Activated effector memory CD4-positive, alpha-beta T cell treated with anti-CD3 and anti-CD28 coated beads, Interleukin-2, amount 50 U/mL, for 16 hours (primary cell): Measurements from ENCODE around the gene RAET1G.
"Not testable (repeated sequence)": the region's sequence is repeated elsewhere in the genome, so short reads cannot be mapped to it uniquely, and the experiment has no call there.

Experiments
- DNase-seq: peaks from one replicate; pipeline ENCODE4 v3.0.0-alpha.2; 2020

The RAET1G gene

DNA sequence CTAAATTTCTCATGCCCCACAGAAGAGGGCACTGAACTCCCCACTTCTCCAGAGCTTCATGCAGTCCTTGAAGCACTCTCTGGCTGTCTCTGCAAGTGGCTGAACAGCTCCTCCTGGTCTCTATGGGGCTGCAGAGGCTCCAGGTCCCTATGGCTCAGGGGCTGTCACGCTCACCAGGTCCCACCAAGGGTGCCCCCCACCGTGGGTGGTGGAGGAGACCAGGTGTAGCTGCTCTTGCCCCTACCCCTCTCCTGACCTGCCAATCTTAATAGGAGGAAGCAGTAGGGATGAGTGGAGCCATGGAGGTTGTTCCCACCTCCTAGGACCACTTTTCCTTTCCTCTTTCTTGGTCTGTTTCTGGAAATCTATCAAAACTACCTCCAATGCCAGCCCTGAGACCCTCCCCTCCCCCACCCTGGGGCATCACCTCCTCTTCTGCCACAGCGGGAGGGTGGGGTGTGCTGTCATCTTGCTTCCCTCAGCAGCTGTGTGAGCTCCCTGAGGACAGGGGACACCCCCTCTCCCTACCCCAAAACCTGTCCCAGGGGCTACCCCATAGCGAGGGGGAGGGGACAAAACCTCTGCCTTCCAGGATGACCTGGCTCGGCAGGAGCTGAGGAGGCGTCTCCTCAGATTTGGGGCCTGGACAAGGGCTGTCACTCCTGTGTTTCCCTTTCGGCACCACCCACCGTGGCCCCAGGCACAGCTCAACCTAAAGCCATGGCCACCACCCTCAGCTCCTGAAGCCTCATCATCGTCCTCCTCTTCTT, 13.0 kb downstream of the RAET1G start:
- no peak for DNase-seq

DNA sequence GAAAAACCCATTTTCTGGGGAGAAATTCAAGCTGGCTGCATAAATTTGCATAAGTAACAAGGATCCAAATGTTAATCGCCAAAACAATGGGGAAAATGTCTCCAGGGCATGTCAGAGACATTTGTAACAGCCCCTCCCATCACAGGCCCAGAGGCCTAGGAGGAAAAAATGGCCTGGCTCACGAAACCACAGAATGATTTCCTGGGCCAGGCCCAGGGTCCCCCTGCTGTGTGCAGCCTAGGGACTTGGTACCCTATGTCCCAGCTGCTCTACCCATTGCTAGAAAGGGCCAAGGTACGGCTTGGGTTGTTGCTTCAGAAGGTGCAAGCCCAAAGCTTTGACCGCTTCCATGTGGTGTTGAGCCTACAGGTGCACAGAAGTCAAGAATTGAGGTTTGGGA, 14.4 kb downstream of the RAET1G start:
- not testable (repeated sequence) for DNase-seq

DNA sequence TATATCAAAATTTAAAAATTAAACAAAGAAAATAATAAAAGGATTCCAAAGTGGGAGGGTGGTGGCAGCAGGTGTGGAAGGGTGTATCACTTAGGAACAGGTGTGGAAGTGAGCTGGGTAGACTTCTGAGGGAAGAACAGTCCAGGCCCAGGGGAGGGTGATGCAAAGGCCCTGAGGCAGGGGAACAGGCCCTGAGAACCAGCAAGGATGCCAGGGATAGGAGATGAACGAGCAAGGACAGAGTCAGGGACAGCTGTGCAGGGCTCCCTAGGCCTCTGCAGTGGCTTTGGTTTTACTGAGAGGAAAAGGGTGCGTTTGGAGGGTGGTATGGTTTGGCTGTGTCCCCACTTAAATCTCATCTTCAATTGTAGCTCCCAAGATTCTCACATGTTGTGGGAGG, 15.6 kb downstream of the RAET1G start:
- DNase-seq = no peak

DNA sequence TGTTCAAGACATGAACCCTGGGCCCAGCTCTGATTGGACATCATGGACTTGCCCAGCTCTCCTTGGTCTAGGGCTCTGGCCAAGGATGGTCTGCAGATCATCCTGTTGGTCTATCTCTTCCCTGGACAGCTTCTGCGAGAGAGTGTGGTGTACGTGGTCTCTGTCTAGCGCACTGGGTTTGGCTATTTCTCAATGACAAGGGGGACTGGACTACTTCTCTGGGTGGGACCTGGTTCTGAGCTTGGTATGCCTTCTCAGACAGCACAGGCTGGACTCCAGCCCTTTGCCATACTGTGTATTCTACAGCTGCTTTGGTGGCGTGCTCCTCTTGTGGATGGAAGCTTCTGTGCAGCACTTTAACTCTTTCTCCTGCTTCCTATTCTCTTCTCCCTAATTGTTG, 16.5 kb downstream of the RAET1G start:
- DNase-seq = no peak

DNA sequence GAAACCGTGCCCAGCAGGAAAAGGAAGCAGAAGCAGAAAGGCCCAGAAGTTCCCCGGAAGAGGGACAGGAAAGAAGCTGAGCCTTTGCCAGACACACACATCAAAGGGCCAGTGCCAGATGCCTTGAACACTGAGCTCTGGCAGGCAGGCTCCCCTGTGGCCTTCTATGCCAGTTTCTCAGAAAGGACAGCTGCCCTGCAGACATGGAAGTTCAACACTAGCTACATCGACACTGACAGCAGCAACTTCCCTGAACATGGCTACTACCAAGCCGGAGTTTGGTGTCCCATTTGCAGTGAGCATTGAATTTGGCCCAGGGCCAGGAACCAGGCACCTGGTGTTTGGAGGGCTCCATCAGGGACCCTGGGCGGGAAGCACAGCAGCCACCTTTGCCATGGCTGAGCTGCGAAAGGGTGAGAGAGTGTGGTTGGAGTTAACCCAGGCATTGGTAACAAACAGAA, 17.0 kb downstream of the RAET1G start:
- DNase-seq = no peak

DNA sequence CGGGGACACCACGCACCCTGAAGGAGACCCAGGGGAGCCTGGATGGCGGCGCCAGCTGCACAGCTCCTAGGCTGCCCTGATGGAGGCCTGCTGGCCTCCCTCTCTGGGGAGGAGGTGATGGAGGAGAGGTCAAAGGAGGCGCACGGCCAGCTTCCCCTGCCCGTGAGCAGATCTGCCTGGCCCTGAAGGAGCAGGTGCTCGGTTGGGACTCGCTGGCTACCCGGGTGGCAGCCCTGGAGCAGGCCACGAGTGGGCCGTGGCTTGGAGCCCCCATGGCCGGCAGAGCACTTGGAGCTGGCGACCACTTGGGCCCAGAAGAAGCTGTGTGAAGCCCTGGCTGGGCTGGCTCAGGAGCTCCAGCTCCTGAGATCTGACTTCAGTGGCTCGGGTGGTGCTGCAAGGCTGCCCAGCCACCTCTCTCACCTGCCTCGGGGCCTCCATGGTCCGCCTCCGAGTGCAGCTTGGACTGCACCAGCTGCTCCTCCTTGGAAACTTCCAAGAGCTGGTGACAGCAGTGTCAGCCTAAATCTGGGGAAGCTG, 17.5 kb downstream of the RAET1G start:
- no peak for DNase-seq

DNA sequence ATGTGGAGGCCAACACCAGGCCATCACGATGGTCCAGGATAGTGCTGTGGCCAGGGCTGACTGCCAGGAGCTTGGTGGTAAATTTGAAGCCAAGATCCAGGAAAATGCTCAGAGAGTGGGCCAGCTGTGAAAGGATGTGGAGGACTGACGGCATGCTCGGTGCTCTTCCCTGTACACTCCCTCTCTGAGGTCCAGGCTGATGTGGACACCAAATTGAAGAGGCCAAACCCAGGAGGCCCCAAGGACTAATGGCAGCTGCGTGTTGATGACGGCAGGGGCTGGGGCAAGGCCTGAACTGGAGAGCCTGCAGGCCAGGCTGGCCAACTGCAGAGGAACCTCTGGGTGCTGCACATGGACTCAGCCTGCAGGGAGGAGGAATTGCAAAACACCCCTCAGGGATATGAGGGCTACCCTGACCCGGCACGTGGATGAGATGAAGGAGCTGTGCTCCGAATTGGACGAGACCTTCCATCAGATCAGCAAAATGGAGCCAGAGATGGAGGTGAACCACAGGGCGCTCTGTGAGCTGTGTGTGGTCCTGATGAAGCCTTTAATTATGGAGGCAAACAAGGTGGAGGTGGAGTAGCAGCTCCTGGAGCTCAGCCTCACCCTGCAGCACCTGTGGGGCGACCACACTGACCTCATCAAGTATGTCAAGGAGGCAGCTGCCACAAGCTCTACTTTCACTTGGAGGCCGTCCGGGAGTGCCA, 18.1 kb downstream of the RAET1G start:
- DNase-seq = no peak

DNA sequence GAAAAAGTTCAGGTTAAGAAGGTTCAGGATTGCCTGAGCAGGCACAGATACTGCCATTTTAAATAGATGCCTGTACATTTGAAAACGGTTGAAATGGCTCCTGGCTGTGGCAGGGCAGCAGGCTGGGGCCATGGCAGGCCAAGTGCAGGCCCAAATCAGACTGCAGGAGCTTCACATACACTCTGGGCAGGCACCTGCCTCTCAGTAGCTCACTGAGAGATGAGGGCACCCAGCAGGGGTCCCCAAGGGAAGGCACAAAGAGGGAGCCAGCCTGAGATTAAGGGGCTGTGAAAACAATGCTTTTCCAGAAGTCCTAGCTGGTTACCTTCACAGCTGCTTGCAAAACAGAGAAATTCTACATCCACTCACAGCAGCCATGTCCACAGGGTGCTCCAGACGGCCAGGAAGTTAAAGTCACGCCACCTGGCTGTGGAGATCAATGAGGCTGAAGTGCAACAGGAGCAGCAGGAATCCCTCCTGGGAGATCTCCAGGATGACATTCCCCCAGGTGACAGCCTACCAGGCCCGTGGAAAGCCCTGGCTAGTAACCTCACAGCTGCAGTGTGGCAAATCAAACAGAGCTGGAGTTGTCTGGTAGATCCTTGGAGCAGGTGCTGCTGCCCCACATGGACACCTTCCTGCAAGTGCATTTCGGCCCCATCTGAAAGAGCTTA, 18.8 kb downstream of the RAET1G start:
- no peak for DNase-seq

DNA sequence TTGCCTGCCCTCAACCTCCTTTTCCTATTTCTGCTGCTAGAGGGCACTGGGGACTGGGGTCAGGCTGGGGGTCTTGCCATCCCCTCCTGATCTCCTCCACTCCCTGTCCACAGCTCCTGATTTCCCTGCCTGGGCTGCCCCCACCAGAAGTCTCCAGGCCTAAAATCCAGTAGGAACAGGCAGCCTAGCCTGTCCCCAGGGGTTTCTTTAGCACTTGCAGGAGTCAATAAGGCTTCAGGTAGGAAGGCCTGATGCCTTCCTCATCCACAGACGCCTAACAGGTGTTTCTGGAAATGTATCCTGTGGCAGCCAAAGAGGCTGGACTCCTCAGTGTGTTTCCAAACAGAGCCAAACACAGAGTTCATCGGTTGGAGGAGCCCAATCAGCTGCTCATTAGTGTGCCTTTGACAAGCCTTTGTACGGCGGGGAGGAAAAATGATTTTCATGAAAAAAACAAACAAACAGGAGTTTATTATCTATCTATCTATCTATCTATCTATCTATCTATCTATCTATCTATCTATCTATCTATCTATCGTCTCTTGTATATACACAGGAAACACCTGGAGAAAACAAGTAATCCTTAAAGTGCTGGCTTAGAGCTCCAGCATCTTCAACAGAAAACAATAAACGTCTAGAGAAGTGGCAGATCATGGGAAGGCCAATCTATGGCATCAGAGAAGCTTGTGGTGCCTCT, 21.3 kb downstream of the RAET1G start:
- DNase-seq = no peak

DNA sequence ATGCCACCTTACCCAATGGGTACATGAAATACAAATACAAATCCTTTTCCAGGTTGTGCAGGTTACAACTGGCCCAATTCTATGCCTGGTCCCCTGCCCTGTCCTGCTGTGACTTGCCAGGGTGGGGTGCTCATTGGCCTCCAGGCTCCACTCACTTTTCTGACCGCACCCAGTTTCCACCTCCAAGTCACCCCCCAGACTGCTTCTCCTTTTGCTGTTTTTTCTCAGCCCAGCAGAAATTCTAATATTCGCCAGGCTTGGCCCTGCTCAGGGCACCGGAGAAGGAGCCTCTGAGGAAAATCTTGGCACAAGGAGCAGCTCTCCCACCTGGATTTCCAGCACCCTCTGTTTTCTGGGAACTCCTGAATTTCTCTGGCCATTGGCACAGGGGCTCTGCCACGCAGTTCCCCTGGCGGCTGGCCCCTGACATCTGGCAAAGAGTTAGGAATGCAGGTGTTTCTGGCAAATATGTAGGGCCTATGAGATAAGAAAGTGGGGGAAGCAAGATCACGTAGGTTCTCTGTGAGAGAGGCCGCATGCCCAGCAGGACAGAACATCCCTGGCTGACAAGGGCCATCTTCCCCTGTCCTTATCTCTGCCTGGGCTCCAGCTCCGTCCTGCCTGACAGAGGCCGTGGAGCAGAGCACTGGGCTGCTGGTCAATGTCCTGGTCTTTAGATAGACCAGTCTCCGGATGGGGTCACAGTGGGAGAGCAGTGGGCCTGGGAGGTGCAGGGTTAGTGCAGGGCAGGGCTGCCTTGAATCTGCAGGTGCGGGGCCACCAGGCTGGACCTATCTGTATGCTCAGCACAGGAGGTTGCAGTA, 22.1 kb downstream of the RAET1G start:
- DNase-seq = no peak

DNA sequence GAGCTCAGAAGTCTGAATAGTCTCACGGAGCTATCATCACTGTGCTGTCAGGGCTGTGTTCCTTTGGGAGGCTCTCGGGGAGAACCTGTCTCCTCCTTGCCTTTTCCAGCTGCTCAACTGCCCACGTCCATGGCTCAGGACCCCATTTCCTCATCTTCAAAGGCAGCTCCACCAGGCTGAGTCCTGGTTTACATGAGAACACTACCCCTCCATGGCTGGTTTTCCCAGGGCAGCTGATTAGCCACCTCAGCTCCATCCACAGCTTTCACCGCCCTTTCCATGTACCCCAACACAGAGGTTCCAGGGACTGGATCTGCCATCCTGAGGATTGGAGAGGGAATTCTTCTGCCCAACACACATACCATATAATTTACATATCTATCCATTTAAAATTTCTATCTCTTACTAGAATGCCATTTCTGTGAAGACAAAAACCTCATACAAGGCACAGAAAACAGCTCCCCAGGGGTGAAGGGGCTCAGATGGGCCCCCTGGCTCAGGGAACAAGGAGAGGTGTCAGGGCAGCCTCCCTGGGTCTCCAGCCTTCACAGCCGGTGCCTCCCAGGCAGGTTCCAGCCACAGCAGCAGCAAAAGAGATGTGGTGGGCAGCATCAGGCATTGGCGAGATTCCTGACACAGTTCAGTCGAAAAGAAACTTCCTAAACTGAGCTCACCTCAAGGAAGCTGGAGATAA, 22.8 kb downstream of the RAET1G start:
- DNase-seq = no peak

DNA sequence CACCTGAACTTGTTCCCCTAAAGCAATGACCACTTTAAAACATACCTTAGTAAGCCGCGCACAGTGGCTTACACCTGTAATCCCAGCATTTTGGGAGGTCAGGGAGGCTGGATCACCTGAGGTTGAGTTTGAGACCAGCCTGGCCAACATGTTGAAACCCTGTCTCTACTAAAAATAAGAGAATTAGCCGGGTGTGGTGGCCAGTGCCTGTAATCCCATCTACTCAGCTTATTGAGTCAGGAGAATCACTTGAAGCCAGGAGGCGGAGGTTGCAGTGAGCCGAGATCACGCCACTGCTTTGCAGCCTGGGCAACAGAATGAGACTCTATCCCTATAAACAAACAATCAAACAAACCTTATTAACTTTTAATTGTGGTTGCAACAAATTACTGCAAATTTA, 23.4 kb downstream of the RAET1G start:
- DNase-seq = no peak

DNA sequence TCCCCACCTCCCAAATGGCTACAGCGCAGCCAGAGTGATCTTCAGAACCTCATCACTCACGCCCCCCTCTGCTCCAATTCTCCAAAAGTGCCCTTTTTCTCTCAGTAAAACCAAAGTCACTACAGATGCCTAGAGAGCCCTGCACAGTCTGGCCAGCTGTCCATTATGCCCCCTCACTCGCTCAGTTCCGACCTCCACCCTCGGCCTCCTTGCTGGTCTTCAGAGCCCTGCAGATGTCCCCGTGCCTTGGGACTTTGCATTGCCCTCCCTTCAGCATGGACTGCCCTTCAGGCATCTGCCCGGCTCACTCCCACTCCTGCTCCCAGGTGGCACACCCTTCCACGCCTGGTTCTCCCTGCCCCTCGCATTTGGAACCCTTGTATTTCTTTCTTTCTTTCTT, 24.0 kb downstream of the RAET1G start:
- no peak for DNase-seq

DNA sequence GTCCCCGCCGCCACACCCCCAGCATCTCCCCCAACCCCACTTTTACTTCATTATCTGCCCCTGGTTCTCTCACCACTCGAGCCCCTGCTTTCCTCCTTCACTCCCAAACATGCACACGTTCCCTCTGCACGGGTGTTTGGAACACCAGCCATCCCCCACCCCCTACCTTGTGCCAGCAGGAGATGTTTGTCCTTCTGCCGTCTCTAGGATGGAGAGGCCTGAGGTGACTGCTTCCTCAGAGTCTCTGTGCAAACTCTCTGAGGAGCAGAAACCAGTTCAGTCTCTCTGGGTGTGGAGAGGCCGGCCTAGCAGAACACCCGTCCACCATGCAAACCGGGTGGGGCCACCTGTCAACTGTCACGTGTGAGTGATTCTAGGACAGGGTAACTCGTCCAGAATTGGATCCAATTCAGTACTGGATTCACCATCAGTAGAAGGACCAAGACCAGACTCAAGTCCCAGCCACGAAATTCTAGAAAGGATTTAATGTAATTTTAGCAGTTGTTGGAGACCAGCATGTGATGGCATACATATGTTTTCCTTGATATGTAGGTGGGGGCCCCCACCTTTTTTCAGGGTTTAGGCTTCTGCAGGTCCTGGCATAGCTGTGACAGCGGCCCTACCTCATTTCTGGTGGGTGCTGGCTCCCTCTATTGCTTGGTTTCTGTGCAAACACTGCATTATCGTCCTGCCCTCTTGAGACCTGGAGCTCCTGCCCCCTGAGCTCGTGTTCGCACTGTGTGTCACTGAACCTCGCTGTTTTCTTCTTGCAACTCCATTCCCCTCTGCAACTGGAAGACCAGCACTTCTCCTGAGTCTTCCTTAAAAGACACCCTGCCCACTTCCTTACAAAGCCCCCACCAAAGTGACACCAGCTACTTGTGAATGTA, 24.8 kb downstream of the RAET1G start, which contains the start of gene RAET1E:
RAET1E (minus strand) TSS at position 259 of the 890 bp plus-strand sequence. CDS start 7,212 bp downstream, outside the sequence.
- no peak for DNase-seq

DNA sequence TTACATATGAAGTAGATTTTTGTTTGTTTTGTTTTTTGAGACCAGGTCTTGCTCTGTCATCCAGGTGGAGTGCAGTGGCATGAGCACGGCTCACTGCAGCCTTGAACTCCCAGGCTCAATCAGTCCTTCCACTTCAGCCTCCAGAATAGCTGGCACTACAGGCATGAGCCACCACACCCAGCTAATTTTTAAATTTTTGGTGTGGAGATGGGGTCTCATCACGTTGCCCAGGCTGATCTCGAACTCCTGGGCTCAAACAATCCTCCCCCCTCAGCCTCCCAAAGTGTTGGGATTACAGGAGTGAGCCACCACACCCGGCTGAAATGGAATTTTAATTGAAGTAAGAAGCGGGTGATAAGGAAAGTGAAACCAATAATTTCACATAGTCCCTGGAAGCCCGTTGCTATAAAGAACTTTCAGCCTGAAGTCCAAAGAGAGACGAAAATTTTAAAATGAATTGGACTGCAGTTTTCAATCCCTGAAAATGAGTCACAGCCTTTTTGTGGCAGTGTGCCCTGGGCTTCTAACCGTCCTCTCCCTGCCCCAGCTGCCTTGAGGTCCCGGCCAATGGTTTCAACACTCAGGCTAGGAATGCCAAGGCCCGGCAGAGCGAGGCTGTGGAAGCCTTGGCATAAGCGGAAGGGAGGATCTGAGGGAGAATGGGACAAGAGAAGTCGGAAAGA, 25.8 kb downstream of the RAET1G start:
- DNase-seq = no peak

DNA sequence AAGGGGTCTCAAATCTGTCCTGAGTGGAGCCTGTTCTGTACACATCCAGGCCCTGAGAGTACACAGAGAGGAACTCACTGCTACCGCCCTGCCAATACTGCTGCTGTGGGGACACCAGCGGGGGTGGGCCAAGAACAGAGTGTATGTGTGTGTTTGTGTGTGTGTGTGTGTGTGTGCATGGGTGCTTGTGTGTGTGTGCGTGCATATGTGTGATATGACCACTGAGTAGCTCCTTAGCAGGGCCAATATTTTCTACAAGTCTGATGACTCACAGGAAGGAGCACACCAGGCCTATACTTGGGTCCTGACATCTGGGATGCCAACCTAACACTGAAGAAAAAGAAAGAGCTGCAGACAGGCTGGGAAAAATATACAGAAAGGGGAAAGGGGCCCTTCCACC, 26.4 kb downstream of the RAET1G start:
- DNase-seq = no peak

DNA sequence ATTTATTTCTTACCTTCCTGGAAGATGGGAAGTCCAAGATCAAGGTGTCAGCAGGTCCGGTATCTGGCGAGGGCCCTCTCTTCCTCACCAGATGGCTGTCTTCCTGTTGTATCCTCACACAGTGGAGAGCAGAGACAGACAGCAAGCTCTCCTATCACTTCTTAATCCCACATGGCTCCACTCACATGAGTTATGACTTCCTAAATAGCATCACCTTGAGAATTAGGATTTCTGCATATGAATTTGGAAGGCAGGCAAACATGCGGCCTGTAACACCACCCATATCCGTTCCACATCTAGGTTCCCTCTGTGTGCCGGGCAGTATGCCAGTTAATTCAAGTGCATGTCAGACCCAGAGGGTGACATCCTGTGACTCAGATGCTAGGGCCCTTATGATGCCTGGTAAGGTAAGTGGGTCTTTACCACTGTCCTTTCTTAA, 27.1 kb downstream of the RAET1G start:
- no peak for DNase-seq

DNA sequence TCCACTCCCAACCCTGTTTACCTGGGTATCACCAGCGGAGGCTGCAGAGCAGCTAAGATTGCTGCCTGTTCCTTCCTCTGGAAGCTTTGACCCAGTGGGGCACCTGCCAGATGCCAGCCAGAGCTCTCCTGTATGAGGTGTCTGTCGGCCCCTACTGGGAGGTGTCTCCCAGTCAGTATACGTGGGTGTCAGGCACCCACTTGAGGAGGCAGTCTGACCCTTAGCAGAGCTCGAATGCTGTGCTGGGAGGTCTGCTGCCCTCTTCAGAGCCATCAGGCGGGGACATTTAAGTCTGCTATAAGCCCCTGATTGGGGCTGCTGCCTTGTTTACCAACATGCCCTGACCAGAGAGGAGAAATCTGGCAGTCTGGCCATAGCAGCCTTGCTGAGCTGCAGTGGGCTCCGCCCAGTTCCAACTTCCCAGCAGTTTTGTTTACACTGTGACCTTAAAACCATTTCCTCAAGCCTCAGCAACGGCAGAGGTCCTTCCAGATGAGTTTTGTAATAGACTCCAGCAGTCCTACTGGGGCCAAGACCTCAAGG, 27.8 kb downstream of the RAET1G start:
- no peak for DNase-seq

DNA sequence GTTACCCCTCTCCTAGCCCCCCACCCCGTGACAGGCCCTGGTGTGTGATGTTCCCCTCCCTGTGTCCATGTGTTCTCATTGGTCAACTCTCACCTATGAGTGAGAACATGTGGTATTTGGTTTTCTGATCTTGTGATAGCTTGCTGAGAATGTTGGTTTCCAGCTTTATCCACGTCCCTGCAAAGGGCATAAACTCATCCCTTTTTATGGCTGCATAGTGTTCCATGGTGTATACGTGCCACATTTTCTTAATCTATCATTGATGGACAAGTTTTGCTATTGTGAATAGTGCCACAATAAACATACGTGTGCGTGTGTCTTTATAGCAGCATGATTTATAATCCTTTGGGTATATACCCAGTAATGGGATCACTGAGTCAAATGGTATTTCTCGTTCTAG, 31.1 kb downstream of the RAET1G start:
- not testable (repeated sequence) for DNase-seq
